Stomach (tissue), 9 donors: Measurements from ENCODE around the gene SEMA4A. TPM values are rescaled to one million over a fixed set of nuclear protein-coding genes. Genes with fewer than 3 reads are reported as not detected.
"Not testable (repeated sequence)": the region's sequence is repeated elsewhere in the genome, so short reads cannot be mapped to it uniquely, and the experiment has no call there.

Experiments used
- DNase-seq, 2 donors: peaks; one replicate each; pipeline versions ENCODE4 v3.0.0 to v3.0.0-alpha.2; 2013 to 2019
- H3K27ac ChIP-seq, 5 donors: fragments of 200-600 bp in 4 of 5; sonication (generic) in 4 of 5; one replicate each; pipeline ENCODE4 v1.5.1; 2013 to 2019; ENCODE audit warnings: mild to moderate bottlenecking in 1 of 5, moderate library complexity in 1 of 5
- H3K27me3 ChIP-seq, 3 donors: fragments of 200-600 bp; sonication (generic); one replicate each; pipeline ENCODE4 v1.5.1; 2017 to 2019; ENCODE audit warnings: mixed run types in 1 of 3
- H3K36me3 ChIP-seq, 4 donors: fragments of 200-600 bp; sonication (generic); 1 replicate in 3 of 4; 2 replicates in 1 of 4; pipeline ENCODE4 v1.5.1; 2016 to 2019
- H3K4me1 ChIP-seq, 4 donors: fragments of 200-600 bp; sonication (generic); one replicate each; pipeline ENCODE4 v1.5.1; 2016 to 2019
- H3K4me3 ChIP-seq, 4 donors: fragments of 200-600 bp; sonication (generic) in 3 of 4; one replicate each; pipeline ENCODE4 v1.5.1; 2016 to 2019; ENCODE audit warnings: mild to moderate bottlenecking in 1 of 4
- H3K9me3 ChIP-seq, 4 donors: fragments of 200-600 bp; sonication (generic); one replicate each; pipeline ENCODE4 v1.5.1; 2016 to 2019
- CTCF ChIP-seq, 7 experiments: fragments of 450-650 bp in 4 of 7; fragments of 200-600 bp in 3 of 7; sonication (generic) in 3 of 7; IDR thresholded peaks; one replicate each; pipeline ENCODE4 v1.5.1; 2016 to 2019; ENCODE audit warnings: antibody characterized with exemption in 7 of 7, control low read depth in 2 of 7, mild to moderate bottlenecking in 1 of 7
- EP300 ChIP-seq: sonication (generic); formaldehyde crosslinking; IDR thresholded peaks from one replicate; pipeline ENCODE4 v1.6.1; 2017; ENCODE audit warnings: antibody characterized with exemption
- POLR2A ChIP-seq, 4 donors: fragments of 450-650 bp; IDR thresholded peaks; one replicate each; pipeline ENCODE4 v1.6.1; 2016; ENCODE audit warnings: antibody characterized with exemption in 4 of 4, control low read depth in 2 of 4, mild to moderate bottlenecking in 1 of 4, moderate library complexity in 1 of 4
- POLR2AphosphoS5 ChIP-seq, 3 donors: sonication (generic); formaldehyde crosslinking; IDR thresholded peaks; one replicate each; pipeline ENCODE4 v1.6.1; 2016; ENCODE audit warnings: antibody characterized with exemption in 3 of 3
- WGBS, 5 donors: extraction: QIAGEN DNeasy Blood & Tissue Kit in 3 of 5; methylation state at CpG; one replicate each; pipeline versions ENCODE4 v1.1.5 to v1.1.7; 2013 to 2018; 5-methylcytosine and 5-hydroxymethylcytosine counted together
- intact Hi-C: fragments of 100-400 bp; cut with DNase I; formaldehyde crosslinking; loops from one replicate; pipeline ENCODE4 v1.15.1; 2023; ENCODE audit warnings: low total_unique reads
- polyA plus RNA-seq, 3 donors: library from polyadenylated mRNA; stranded (reverse); fragments of 200-250 nt; gene quantifications; one replicate each; pipeline ENCODE4 v1.2.3, GENCODE V29; 2013
- total RNA-seq, 5 donors: library from RNA; depleted of rRNA; stranded (reverse); fragments of >200 nt; gene quantifications; one replicate each; pipeline versions ENCODE4 v1.1.0 to v1.2.3, GENCODE V29; 2014 to 2016
- donor health status: healthy with polysubstance abuse.
- donor health status: Bipolar disorder and iron deficiency.
- donor health status: healthy.

SEMA4A gene
- total and polyA plus RNA-seq, 8 donors, result 2.6 to 23.3 (median 6.8) TPM

GRCh38 chr1:156114919-156115513 lies 38.4 kb upstream of the SEMA4A start:
- WGBS, 5 donors, result 0% methylated on average over 33 to 49 of the region's 49 CpGs

GRCh38 chr1:156115514-156116374 lies 37.6 kb upstream of the SEMA4A start:
- Histone ChIP-seq H3K27me3 (no peaks in the 10 kb centered on the region), H3K4me1 (peaks cover 53 to 87% (median 61%) of the 10 kb centered on the region in 4 donors), H3K4me3 (peak overlapping the region; percentile 72 to 100 (median 93)), H3K36me3 (peaks cover 0 to 22% (median 0%) of the 10 kb centered on the region in 4 donors), H3K9me3 (no peaks in the 10 kb centered on the region), H3K27ac (peak overlapping the region; percentile 91 to 99 (median 93))
- 1 to 4% (median 3%) methylated on average over 14 to 19 of the region's 19 CpGs for WGBS, 5 donors
- intact Hi-C loops, result no loop called here
- peak; percentile 62 to 89 for DNase-seq
- TF ChIP-seq CTCF (IDR thresholded peaks at IDR 0.05), result no peak
- peak; percentile 17 to 46 (median 37) for TF ChIP-seq POLR2AphosphoS5 (IDR thresholded peaks at IDR 0.05)
- TF ChIP-seq POLR2A (IDR thresholded peaks at IDR 0.05), result no peak
- no peak for TF ChIP-seq EP300

More at GRCh38 chr1:156114919-156115513, 38.4 kb upstream of the SEMA4A start:
- Histone ChIP-seq H3K4me1 (peaks cover 46 to 79% (median 54%) of the 10 kb centered on the region in 4 donors), H3K27me3 (no peaks in the 10 kb centered on the region), H3K4me3 (peak overlapping the region; percentile 72 to 100 (median 93)), H3K9me3 (no peaks in the 10 kb centered on the region), H3K27ac (peak overlapping the region; percentile 91 to 99 (median 93)), H3K36me3 (peaks cover 0 to 15% (median 0%) of the 10 kb centered on the region in 4 donors)
- TF ChIP-seq EP300, result no peak
- peak in 1 of 3 donors; percentile 3 for TF ChIP-seq POLR2AphosphoS5 (IDR thresholded peaks at IDR 0.05)
- DNase-seq, result peak; percentile 57 to 75
- intact Hi-C loops, result no loop called here

DNA sequence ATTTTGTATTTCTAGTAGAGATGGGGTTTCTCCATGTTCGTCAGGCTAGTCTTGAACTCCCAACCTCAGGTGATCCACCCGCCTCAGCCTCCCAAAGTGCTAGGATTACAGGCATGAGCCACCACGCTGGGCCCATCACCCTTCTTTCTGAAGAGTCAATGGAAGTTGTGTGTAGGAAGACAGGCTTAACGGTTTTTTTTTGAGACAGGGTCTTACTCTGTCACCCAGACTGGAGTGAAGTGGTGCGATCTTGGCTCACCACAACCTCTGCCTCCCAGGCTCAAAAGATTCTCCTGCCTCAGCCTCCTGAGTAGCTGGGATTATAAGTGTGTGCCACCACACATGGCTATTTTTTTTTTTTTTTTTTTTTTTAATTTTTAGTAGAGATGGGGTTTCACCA lies 36.7 kb upstream of the SEMA4A start:
- DNase-seq, H3K27me3 ChIP-seq, H3K9me3 ChIP-seq, intact Hi-C loops: not testable (repeated sequence)
- Histone ChIP-seq H3K36me3 (peaks cover 0 to 25% (median 0%) of the 10 kb centered on the region in 4 donors), H3K27ac (peak overlapping the region; percentile 35 to 99 (median 93)), H3K4me3 (peak overlapping the region; percentile 72 to 100 (median 93)), H3K4me1 (peaks cover 63 to 89% (median 71%) of the 10 kb centered on the region in 4 donors)
- 55 to 81% (median 65%) methylated on average over 5 of the region's 5 CpGs for WGBS, 5 donors

GRCh38 chr1:156117414-156118176 lies 35.8 kb upstream of the SEMA4A start:
- Histone ChIP-seq H3K4me3 (peak overlapping the region; percentile 72 to 100 (median 93)), H3K36me3 (peaks cover 0 to 25% (median 0%) of the 10 kb centered on the region in 4 donors), H3K4me1 (peaks cover 71 to 89% (median 78%) of the 10 kb centered on the region in 4 donors), H3K27ac (peak overlapping the region; percentile 77 to 99 (median 93)), H3K9me3 (no peaks in the 10 kb centered on the region), H3K27me3 (no peaks in the 10 kb centered on the region)
- TF ChIP-seq EP300 (no peak), POLR2A (IDR thresholded peaks at IDR 0.05) (no peak), POLR2AphosphoS5 (IDR thresholded peaks at IDR 0.05) (no peak), CTCF (IDR thresholded peaks at IDR 0.05) (no peak)
- WGBS, 5 donors, result 40 to 55% (median 45%) methylated on average over 13 of the region's 13 CpGs
- intact Hi-C loops, result no loop called here
- no peak for DNase-seq
